ENCODE data around the gene SLC22A31. TPM values are rescaled to one million over a fixed set of nuclear protein-coding genes. Genes with fewer than 3 reads are reported as not detected.
"Not testable (repeated sequence)": the region's sequence is repeated elsewhere in the genome, so short reads cannot be mapped to it uniquely, and the experiment has no call there.

Gene SLC22A31
- total RNA-seq, 1 donor from 2014 or later = not detected

DNA sequence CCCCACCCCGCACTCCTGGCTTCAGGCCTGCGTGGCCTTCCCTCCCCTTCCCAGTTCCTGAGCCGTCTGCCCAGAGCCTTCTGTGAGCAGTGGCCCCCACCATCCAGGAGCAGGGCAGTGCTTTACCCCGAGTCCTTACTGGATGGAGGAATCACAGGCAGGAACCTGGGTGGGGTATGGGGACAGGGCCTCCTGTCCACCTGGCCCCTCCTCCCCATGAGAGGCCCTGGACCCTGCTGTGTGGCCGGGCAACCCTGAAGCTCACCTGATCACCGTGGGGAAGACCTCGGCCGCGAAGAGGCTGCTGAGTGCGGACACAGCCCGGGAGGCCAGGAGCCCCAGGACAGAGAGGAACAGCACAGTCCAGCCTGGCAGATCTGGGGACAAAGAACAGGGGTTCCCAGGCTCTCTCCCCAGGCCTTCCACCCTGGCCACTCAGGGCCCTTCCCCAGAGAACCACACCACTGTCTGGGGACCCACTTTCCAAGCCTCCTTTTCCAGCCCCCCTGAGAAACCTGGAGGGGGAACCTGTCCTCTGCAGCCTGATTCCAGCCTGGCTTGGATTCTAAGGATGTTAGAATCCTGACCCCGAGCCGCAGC is 3.2 kb downstream of the SLC22A31 start:
- TF ChIP-seq, protein P1, sequence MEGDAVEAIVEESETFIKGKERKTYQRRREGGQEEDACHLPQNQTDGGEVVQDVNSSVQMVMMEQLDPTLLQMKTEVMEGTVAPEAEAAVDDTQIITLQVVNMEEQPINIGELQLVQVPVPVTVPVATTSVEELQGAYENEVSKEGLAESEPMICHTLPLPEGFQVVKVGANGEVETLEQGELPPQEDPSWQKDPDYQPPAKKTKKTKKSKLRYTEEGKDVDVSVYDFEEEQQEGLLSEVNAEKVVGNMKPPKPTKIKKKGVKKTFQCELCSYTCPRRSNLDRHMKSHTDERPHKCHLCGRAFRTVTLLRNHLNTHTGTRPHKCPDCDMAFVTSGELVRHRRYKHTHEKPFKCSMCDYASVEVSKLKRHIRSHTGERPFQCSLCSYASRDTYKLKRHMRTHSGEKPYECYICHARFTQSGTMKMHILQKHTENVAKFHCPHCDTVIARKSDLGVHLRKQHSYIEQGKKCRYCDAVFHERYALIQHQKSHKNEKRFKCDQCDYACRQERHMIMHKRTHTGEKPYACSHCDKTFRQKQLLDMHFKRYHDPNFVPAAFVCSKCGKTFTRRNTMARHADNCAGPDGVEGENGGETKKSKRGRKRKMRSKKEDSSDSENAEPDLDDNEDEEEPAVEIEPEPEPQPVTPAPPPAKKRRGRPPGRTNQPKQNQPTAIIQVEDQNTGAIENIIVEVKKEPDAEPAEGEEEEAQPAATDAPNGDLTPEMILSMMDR (conservative IDR thresholded peaks at IDR 0.05; ENCODE audit: low read depth, low read length) = no peak
- no peak for DNase-seq (ENCODE audit: low read depth)
- H3K4me3 ChIP-seq (ENCODE audit: low read depth, low read length) = no peak overlapping the region

DNA sequence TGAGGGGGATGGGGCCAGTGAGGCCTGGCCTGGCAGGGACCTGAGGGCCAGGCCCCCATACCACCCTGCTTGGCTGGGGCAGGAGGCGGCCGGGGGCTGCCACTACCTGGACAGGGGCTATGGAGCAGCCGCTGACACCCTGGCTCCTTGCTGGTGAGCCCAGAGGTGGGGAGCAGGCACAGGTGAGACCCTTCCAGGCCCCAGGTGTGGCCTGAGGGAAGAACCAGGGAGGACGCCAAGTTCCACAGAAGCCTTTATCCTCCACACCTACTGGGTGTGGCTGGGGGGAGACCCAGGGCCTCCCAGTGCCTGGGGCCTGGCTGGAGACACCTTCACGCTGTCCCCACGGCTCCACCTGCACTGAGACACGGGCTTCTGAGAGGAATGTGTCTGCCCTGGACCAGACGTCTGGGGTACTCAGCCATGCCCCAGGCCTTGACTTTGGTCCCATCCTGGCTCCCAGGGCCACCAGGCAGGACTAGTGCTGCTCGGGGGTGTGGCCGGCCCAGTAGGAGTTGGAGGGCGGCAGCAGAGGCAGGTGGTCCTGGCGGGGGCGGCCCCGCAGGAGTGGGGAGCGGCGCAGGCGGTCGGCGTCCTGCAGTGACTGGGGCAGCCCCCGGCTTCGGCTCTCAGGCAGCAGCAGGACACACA is 4.7 kb downstream of the SLC22A31 start:
- H3K4me3 ChIP-seq (ENCODE audit: low read depth, low read length) = no peak overlapping the region
- TF ChIP-seq, protein P1 (conservative IDR thresholded peaks at IDR 0.05; ENCODE audit: low read depth, low read length) = no peak
- DNase-seq (ENCODE audit: low read depth) = no peak

DNA sequence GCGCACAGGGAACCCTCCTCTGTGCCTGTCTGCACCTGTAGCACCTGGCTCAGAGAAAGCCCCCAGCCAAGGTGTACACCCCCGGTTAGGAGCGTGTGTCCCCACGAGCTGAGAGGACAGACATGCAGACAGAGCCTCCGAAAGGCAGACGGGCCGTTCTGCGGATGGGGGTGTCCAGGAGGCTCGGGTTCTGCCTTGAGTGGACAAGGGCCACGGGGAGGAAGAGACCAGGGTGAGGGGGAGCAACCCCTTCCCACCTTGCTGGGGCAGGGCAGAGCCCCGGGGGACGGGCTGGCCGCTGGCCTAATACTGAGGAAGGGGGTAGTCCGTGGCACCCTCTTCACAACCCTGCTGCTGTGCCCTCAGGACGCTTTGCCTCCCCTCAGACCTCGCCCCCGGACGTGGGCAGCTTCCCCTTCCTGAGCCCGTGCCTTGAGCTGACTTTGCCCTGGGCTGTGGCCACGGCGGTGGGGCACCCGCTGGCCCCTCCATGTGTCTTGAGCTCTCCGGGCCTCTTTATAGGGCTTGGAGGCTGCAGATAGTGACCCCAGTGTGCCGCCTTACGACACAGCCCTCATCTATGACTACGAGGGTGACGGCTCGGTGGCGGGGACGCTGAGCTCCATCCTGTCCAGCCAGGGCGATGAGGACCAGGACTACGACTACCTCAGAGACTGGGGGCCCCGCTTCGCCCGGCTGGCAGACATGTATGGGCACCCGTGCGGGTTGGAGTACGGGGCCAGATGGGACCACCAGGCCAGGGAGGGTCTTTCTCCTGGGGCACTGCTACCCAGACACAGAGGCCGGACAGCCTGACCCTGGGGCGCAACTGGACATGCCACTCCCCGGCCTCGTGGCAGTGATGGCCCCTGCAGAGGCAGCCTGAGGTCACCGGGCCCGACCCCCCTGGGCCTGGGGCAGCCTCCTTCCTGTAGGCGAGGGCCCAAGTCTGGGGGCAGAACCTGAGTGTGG is 5.7 kb downstream of the SLC22A31 start:
- DNase-seq (ENCODE audit: low read depth) = no peak
- TF ChIP-seq, protein P1 (conservative IDR thresholded peaks at IDR 0.05; ENCODE audit: low read depth, low read length) = no peak
- H3K4me3 ChIP-seq (ENCODE audit: low read depth, low read length) = no peak overlapping the region

DNA sequence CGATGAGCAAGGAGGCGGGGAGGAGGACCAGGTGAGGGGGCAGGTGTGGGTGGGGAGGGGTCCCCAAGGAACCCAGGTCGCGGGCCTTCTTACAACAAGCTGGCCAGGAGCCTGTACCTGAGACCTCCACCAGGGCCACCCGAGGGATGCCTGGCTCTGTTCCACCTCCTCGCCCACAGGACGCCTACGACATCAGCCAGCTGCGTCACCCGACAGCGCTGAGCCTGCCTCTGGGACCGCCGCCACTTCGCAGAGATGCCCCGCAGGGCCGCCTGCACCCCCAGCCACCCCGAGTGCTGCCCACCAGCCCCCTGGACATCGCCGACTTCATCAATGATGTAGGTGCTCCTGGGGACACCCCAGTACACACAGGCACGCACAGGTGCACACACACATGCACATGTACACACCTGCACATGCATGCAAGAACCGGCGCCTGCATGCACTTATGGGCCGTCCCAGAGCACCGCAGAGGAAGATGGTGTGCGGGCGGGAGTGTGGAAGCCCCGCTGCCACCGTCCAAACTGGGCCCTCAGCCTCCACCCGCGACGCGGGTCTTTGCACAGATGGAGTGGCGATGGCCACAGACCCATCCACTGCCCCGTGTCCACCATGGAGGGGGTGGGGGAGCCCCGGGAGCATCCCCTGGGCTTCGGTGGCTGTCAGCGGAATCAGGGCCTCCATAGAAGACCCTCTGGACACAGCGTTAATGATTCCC is 6.6 kb downstream of the SLC22A31 start:
- TF ChIP-seq, protein P1 (conservative IDR thresholded peaks at IDR 0.05; ENCODE audit: low read depth, low read length) = no peak
- H3K4me3 ChIP-seq (ENCODE audit: low read depth, low read length) = no peak overlapping the region
- DNase-seq (ENCODE audit: low read depth) = no peak

DNA sequence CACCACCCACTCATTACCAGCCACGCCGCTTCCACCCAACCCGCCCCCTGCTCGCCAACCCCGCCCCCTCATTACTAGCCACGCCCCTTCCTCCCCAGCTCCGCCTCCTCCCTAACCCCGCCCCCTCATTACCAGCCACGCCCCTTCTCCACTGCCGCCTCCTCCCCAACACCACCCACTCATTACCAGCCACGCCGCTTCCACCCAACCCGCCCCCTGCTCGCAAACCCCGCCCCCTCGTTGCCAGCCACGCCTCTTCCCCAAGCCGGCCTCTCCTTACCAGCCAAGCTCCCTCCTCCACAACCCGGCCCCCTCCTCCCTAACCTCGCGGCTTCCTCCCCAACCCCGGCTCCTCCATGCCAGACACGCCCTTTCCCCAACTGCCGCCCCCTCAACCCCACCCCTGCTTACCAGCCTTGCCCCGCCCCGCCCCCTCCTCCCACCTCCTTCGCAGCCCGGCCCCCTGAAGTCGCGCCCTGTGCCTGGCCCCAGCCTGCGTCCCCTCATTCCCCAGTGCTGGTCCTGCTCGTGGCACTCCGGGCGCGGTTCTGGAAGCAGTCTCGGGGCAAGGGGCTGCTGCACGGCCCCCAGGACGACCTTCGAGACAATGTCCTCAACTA is 7.3 kb downstream of the SLC22A31 start:
- DNase-seq (ENCODE audit: low read depth) = no peak
- TF ChIP-seq, protein P1 (conservative IDR thresholded peaks at IDR 0.05; ENCODE audit: low read depth, low read length) = no peak
- H3K4me3 ChIP-seq (ENCODE audit: low read depth, low read length) = no peak overlapping the region

DNA sequence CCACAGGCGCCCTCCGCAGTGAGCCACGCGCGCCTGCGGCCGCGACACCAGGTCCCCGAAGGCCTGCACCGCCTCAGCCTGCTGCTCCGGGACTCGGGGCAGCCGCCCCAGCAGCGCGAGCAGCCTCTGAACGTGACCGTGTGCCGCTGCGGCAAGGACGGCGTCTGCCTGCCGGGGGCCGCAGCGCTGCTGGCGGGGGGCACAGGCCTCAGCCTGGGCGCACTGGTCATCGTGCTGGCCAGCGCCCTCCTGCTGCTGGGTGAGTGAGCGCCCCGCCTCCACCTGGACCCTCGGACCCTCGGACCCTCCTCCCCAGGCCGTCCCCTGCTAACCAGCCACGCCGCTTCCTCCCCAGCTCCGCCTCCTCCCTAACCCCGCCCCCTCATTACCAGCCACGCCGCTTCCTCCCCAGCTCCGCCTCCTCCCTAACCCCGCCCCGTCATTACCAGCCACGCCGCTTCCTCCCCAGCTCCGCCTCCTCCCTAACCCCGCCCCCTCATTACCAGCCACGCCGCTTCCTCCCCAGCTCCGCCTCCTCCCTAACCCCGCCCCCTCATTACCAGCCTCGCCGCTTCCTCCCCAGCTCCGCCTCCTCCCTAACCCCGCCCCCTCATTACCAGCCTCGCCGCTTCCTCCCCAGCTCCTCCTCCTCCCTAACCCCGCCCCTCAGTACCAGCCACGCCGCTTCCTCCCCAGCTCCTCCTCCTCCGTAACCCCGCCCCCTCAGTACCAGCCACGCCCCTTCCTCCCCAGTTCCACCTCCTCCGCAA is 8.0 kb downstream of the SLC22A31 start:
- peak overlapping the region; percentile 45 for H3K4me3 ChIP-seq (ENCODE audit: low read depth, low read length)
- not testable (repeated sequence) for DNase-seq (ENCODE audit: low read depth)
